PC-3 (cell line): ENCODE results near the gene ATG13. TPM values are rescaled to one million over a fixed set of nuclear protein-coding genes. Genes with fewer than 3 reads are reported as not detected.

ENCODE experiments used
- ATAC-seq: fragments of 200-7000 bp; cut with Tn5 transposase; 2 replicates; pipeline ENCODE4 v1.9.1; 2020; ENCODE audit warnings: mild to moderate bottlenecking, moderate library complexity
- BruUV-seq: library from RNA; stranded (reverse); fragments of 400-500 nt; replicated peaks from 2 replicates; lab custom pipeline; 2021; lab: Mats Ljungman, UMichigan
- CTCF ChIA-PET: fragments of 300-600 bp; sonication (Branson Sonifier 250); formaldehyde crosslinking; loops from one replicate; lab custom pipeline; 2022; ENCODE audit warnings: antibody characterized with exemption; lab: Charles Lee
- POLR2A ChIA-PET: fragments of 300-600 bp; sonication (Branson Sonifier 250); formaldehyde crosslinking; loops from one replicate; lab custom pipeline; 2022; ENCODE audit warnings: antibody characterized with exemption; ENCODE audit not compliant: unreplicated experiment; lab: Charles Lee
- DNase-seq: peaks from one replicate; pipeline ENCODE4 v3.0.0-alpha.2; 2015
- H2AFZ ChIP-seq: fragments of 300-600 bp; sonication (generic); 2 replicates; pipeline ENCODE4 v1.6.0; 2016; ENCODE audit warnings: antibody characterized with exemption, low read length
- H3F3A ChIP-seq: fragments of 300-600 bp; sonication (generic); one replicate; pipeline ENCODE4 v1.6.0; 2017; ENCODE audit warnings: antibody characterized with exemption, low read length, control low read depth, mild to moderate bottlenecking; ENCODE audit not compliant: unreplicated experiment
- H3K27ac ChIP-seq: fragments of 300-600 bp; sonication (generic); 2 replicates; pipeline ENCODE4 v1.5.1; 2016; ENCODE audit warnings: mild to moderate bottlenecking, low read length
- H3K27me3 ChIP-seq: fragments of 300-600 bp; sonication (generic); 2 replicates; pipeline ENCODE4 v1.6.1; 2016; ENCODE audit warnings: low read length, mixed read lengths
- H3K36me3 ChIP-seq: fragments of 300-600 bp; sonication (generic); 2 replicates; pipeline ENCODE4 v1.6.1; 2016; ENCODE audit warnings: low read depth, mixed run types, low read length, mixed read lengths
- H3K4me1 ChIP-seq: fragments of 300-600 bp; sonication (generic); 2 replicates; pipeline ENCODE4 v1.5.1; 2016; ENCODE audit warnings: low read length; ENCODE audit not compliant: insufficient read depth
- H3K4me2 ChIP-seq: fragments of 300-600 bp; sonication (generic); 2 replicates; pipeline ENCODE4 v1.6.0; 2016; ENCODE audit warnings: low read length
- H3K4me3 ChIP-seq: fragments of 300-600 bp; sonication (generic); 2 replicates; pipeline ENCODE4 v1.5.1; 2016; ENCODE audit warnings: mild to moderate bottlenecking, low read length, mixed read lengths
- H3K79me2 ChIP-seq: fragments of 300-600 bp; sonication (generic); 2 replicates; pipeline ENCODE4 v1.6.1; 2017; ENCODE audit warnings: low read length, mixed read lengths
- H3K9ac ChIP-seq: fragments of 300-600 bp; sonication (generic); 2 replicates; pipeline ENCODE4 v1.6.0; 2016; ENCODE audit warnings: mild to moderate bottlenecking, low read length
- H3K9me2 ChIP-seq: fragments of 300-600 bp; sonication (generic); replicated peaks from 2 replicates; pipeline ENCODE4 v1.6.1; 2016; ENCODE audit warnings: mixed run types, low read length, mixed read lengths
- H3K9me3 ChIP-seq: fragments of 300-600 bp; sonication (generic); 2 replicates; pipeline ENCODE4 v1.6.1; 2016; ENCODE audit warnings: low read length, mixed read lengths
- H4K20me1 ChIP-seq: fragments of 300-600 bp; sonication (generic); 2 replicates; pipeline ENCODE4 v1.6.1; 2016; ENCODE audit warnings: low read length, mixed read lengths
- CTCF ChIP-seq: fragments of 300-600 bp; sonication (generic); conservative IDR thresholded peaks from 2 replicates; pipeline ENCODE4 v1.5.1; 2017; ENCODE audit warnings: antibody characterized with exemption, low read depth, mild to moderate bottlenecking, low read length
- EZH2 ChIP-seq: fragments of 300-600 bp; sonication (generic); IDR thresholded peaks from one replicate; pipeline ENCODE4 v1.6.1; 2017; ENCODE audit warnings: antibody characterized with exemption, mild to moderate bottlenecking, low read length; ENCODE audit not compliant: unreplicated experiment
- EZH2phosphoT487 ChIP-seq: fragments of 300-600 bp; sonication (generic); IDR thresholded peaks from 2 replicates; pipeline ENCODE4 v1.6.1; 2018; ENCODE audit warnings: mild to moderate bottlenecking, antibody characterized with exemption, low read length, borderline replicate concordance
- intact Hi-C: fragments of 100-400 bp; cut with micrococcal nuclease; formaldehyde crosslinking; loops from 2 replicates; pipeline ENCODE4 v1.9.0; 2023
- total RNA-seq: library from RNA; depleted of rRNA; stranded (reverse); fragments of >200 nt; gene quantifications from 2 replicates; pipeline ENCODE4 v1.2.3, GENCODE V29; 2014

Gene ATG13
- total RNA-seq, 1 experiment from 2014 or later = 95.0 TPM

GRCh38 chr11:46641639-46642038 lies 24.3 kb downstream of the ATG13 start:
- no TSS peak for BruUV-seq
- Histone ChIP-seq H4K20me1 (no peaks in the 10 kb centered on the region), H3K9me2 (no peaks in the 10 kb centered on the region), H3K4me1 (no peaks in the 10 kb centered on the region), H3F3A (no peaks in the 10 kb centered on the region), H3K27ac (no peak overlapping the region), H3K9ac (no peak overlapping the region), H3K4me3 (no peak overlapping the region), H3K36me3 (peaks cover 6% of the 10 kb centered on the region), H3K9me3 (no peaks in the 10 kb centered on the region), H3K4me2 (no peak overlapping the region), H2AFZ (no peak overlapping the region), H3K27me3 (no peaks in the 10 kb centered on the region), H3K79me2 (no peaks in the 10 kb centered on the region)
- CTCF ChIA-PET = no interaction called here
- intact Hi-C loops = no loop called here
- TF ChIP-seq EZH2phosphoT487 (no peak), CTCF (no peak), EZH2 (no peak)
- ATAC-seq (no peak), DNase-seq (no peak)
- POLR2A ChIA-PET = interaction anchor here (0.6 kb wide), 1 partner anchor 11 kb away, joined by 11 read pairs; no protein-coding TSS in a partner anchor

GRCh38 chr11:46642627-46643335 lies 25.4 kb downstream of the ATG13 start:
- Histone ChIP-seq H2AFZ (no peak overlapping the region), H3K9me3 (no peaks in the 10 kb centered on the region), H3K9me2 (no peaks in the 10 kb centered on the region), H3K79me2 (no peaks in the 10 kb centered on the region), H4K20me1 (no peaks in the 10 kb centered on the region), H3F3A (no peaks in the 10 kb centered on the region), H3K27me3 (no peaks in the 10 kb centered on the region), H3K27ac (no peak overlapping the region), H3K9ac (no peak overlapping the region), H3K36me3 (peaks cover 8% of the 10 kb centered on the region), H3K4me2 (no peak overlapping the region), H3K4me1 (no peaks in the 10 kb centered on the region), H3K4me3 (no peak overlapping the region)
- intact Hi-C loops = no loop called here
- no peak for TF ChIP-seq CTCF
- TF ChIP-seq EZH2phosphoT487 = no peak
- no peak for TF ChIP-seq EZH2
- ChIA-PET CTCF (no interaction called here), POLR2A (no interaction called here)
- BruUV-seq = no TSS peak
- ATAC-seq = no peak
- no peak for DNase-seq

- no peak overlapping the region for H3K4me2 ChIP-seq
- peaks cover 8% of the 10 kb centered on the region for H3K36me3 ChIP-seq
- H3K4me3 ChIP-seq = no peak overlapping the region
- no peak for TF ChIP-seq EZH2
- TF ChIP-seq EZH2phosphoT487 = no peak
- TF ChIP-seq CTCF = no peak
- BruUV-seq = no TSS peak
- H3K79me2 ChIP-seq = no peaks in the 10 kb centered on the region
- no peak overlapping the region for H3K9ac ChIP-seq
- intact Hi-C loops = no loop called here
- no peak for DNase-seq
- no peak for ATAC-seq
- no peak overlapping the region for H3K27ac ChIP-seq
- H3F3A ChIP-seq = no peaks in the 10 kb centered on the region
- no peaks in the 10 kb centered on the region for H3K27me3 ChIP-seq
- ChIA-PET CTCF (no interaction called here), POLR2A (no interaction called here)
- H2AFZ ChIP-seq = no peak overlapping the region
- no peaks in the 10 kb centered on the region for H4K20me1 ChIP-seq
- H3K9me2 ChIP-seq = no peaks in the 10 kb centered on the region
- no peaks in the 10 kb centered on the region for H3K4me1 ChIP-seq
- H3K9me3 ChIP-seq = no peaks in the 10 kb centered on the region
Observed at GRCh38 chr11:46643531-46643930, 26.2 kb downstream of the ATG13 start.
